RPMI7951 (cell line): ENCODE measurements around the gene ZNF747. TPM values are rescaled to one million over a fixed set of nuclear protein-coding genes. Genes with fewer than 3 reads are reported as not detected.

Experiments used
- DNase-seq: peaks from one replicate; pipeline ENCODE4 v3.0.0-alpha.2; 2012; ENCODE audit warnings: low read depth
- total RNA-seq: library from RNA; depleted of rRNA; stranded (reverse); fragments of >200 nt; shearing (Covaris generic); gene quantifications from 2 replicates; pipeline ENCODE4 v1.2.3, GENCODE V29; 2014; rRNA removed

The ZNF747 gene
- 5.0 and 5.6 TPM in 2 replicates for total RNA-seq

- peak; percentile 70 for DNase-seq
Observed at GRCh38 chr16:30534368-30535105, at the start of gene ZNF747. Gene ZNF747 (minus strand): TSS chr16:30534858. CDS start chr16:30534679, 179 bp downstream.

DNA sequence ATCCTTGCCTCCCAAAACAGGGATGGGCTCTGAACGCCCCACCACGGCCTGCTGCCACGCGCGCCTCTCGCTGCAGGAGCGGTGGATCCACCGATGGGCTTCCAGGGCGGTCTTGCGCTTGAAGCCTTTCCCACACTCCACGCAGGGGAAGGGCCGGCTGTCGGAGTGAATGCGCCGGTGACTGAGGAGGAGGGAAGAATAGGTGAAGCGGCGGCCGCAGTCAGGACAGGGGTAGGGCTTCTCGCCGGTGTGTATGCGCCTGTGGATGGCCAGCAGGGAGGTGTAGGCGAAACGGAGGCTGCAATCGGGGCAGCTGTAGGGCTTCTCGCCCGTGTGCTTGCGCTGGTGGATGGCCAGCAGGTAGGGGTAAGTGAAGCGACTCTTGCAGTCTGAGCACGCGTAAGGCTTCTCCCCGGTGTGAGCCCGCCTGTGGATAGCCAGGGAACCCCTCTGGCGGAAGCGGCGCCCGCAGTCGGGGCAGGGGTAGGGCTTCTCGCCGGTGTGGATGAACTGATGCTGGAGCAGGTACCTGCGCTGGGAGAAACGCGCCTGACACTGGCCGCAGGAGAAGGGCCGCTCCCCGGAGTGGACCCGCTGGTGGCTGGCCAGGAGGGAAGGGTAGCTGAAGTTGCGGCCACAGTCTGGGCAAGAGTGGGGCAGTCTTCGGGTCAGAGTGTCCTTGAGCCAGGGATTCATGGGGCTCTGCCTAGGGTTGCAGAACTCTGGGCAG is 48.1 kb upstream of the ZNF747 start:
- no peak for DNase-seq

GRCh38 chr16:30581457-30581856 is 46.8 kb upstream of the ZNF747 start:
- DNase-seq: no peak

- DNase-seq: no peak
Observed at GRCh38 chr16:30574678-30575077, 40.0 kb upstream of the ZNF747 start.

- peak; percentile 95 for DNase-seq
Observed at GRCh38 chr16:30571445-30572322, 37.0 kb upstream of the ZNF747 start, which contains the start of gene ZNF688. Gene ZNF688 (minus strand): TSS chr16:30571714. CDS start chr16:30571629, 85 bp downstream.

GRCh38 chr16:30570636-30571444 is 36.2 kb upstream of the ZNF747 start:
- DNase-seq: peak; percentile 23

DNA sequence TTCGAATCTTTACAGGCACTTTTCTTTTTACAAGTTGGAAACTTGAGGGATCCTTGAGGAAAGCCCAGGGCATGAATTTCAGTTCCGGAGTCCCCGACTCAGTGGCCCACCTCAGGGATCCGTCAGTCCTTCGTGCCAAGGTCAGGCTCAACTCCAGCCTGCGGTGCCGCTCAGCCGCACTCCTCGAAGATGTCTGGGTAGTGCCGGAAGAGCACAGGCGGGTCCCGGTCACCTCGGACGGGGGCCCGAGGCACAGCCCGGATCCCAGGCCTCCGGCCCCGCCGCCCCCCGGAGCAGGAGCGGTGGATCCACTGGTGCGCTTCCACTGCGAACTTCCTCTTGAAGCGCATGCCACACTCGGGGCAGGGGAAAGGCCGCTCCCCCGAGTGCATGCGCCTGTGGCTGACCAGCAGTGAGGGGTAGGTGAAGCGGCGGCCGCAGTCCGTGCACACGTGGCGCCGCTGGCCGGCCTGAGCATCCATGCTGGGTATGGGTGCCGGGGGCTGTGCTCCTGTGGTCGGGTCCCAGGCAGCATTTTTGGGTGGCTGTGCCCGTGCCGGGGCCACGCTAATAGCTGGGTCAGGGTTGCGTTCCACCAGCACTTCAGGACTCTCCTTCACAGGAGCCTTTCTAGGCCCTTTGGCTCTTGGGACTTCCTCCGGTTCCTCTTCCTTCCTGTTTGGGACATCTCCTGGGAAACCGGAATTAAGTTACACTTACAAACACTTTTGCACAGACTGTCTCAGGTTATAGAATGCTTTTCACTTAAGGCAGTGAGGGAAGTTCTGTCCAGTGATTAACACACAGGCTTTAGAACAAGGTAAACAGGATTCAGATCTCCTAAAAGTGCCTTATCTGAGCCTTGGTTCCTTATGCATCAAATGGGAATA is 35.3 kb upstream of the ZNF747 start:
- DNase-seq: peak; percentile 10

- no peak for DNase-seq
Observed at GRCh38 chr16:30569281-30569680, 34.6 kb upstream of the ZNF747 start.

GRCh38 chr16:30567991-30568638 is 33.5 kb upstream of the ZNF747 start:
- peak; percentile 76 for DNase-seq

- peak; percentile 49 for DNase-seq
Observed at GRCh38 chr16:30567160-30567990, 32.7 kb upstream of the ZNF747 start.

DNA sequence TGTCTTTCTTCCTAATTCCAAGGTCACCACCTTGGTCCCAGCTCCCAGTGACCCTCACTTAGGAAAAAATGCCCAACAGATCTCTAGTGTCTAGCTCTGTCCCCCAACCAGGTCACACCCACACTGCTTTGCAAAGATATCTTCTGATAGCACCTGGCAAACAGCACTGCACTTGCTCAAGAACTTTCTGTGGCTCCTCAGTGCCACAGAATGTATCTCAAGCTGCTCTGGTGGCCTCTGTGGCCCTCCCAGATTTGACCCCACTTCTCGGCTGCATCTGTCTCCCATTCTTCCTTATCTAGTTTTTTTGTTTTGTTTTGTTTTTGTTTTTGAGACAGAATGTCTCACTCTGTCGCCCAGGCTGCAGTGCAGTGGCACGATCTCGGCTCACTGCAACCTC is 31.9 kb upstream of the ZNF747 start:
- no peak for DNase-seq

- no peak for DNase-seq
Observed at GRCh38 chr16:30565984-30566383, 31.3 kb upstream of the ZNF747 start.

GRCh38 chr16:30565526-30565925 is 30.9 kb upstream of the ZNF747 start:
- no peak for DNase-seq

DNA sequence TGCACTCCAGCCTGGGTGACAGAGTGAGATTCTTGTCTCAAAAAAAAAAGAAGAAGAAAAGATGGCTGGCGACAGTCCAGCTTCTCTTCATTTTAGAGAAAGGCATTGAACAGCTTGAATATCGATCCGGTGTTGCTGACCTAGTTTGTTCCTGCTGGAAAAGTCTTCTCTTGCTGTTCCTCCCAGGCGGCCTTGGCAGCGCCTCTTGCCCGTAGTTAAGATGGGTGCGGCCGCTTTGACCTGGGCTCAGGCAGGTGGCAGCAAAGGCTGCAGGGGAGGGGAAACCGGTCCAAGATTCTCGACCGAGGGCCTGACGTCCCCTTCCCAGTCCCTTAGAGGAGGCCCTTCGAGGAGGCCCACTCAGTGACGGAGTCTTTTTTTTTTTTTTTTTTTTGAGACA is 27.4 kb upstream of the ZNF747 start:
- DNase-seq: no peak

DNA sequence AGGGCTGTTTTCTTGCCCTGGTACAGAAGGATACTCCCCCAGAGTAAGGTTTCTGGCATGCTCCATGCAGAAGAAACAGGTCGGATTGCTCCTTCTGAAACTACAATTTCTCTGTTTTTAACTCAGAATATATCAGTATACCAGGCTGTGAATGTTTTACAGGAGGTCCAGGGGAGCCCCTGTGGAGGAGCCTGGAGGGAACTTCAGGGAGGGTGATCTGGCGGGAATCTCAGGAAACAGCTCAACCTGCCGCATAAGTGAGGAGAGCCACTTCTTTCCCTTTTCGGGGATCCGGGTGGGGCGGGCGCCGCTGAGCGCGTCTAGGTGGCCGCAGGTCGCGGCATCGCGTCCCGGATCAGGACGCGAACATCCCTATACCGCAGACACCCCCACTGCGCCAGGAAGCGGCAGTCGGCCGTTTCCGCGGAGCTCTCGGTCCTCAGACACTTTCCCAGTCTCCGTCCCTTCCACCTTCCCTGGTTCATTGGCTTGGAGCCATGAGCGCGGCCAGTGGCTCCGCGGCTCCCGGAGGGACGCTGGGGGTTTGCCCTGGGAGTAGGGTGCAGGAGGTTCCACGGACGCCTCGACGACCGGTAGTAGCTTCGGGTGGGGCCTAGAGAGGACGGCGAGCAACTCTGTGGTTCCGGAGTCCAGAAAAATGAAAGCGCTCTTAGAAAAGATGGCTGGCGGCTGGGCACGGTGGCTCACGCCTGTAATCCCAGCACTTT is 26.6 kb upstream of the ZNF747 start:
- DNase-seq: no peak

GRCh38 chr16:30559690-30560089 is 25.0 kb upstream of the ZNF747 start:
- DNase-seq: no peak

DNA sequence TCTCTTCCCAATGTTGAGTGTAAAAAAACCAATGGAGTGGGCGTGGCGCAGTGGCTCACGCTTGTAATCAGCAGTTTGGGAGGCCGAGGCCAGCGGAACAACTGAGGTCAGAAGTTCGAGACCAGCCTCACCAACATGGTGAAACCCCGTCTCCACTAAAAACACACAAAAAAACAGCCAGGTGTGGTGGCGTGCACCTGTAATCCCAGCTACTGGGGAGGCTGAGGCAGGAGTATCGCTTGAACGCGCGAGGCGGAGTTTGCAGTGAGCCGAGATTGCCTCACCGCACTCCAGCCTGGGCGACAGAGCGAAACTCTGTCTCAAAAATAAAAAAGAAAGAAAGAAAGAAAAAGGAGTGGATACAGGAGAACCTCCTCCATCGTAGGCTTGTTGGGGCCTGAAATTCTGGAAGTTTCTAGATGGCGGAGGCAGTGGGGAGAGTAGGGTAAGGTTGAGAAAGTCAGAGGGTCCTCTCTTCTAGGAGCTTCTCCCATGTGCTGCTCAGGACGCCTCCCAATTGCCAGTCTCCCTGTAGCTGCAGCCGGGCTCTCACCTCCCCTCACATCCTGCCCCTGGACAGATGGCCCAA is 24.2 kb upstream of the ZNF747 start:
- no peak for DNase-seq
